K562 (cell line): ENCODE data around the gene COMMD4. TPM values are rescaled to one million over a fixed set of nuclear protein-coding genes. Genes with fewer than 3 reads are reported as not detected.

Experiments
- CBX5 ChIP-seq: IDR thresholded peaks from 2 replicates; pipeline ENCODE4 v1.6.1; 2014; ENCODE audit warnings: low read depth, borderline replicate concordance
- EGR1 ChIP-seq: fragments of 450-650 bp; conservative IDR thresholded peaks from 2 replicates; pipeline ENCODE4 v1.6.1; 2017; ENCODE audit warnings: mild to moderate bottlenecking
- FOXA1 ChIP-seq: fragments of 450-650 bp; IDR thresholded peaks from 2 replicates; pipeline ENCODE4 v1.6.1; 2016; ENCODE audit warnings: mild to moderate bottlenecking, borderline replicate concordance
- GATAD2A ChIP-seq: fragments of 450-650 bp; IDR thresholded peaks from 2 replicates; pipeline ENCODE4 v1.6.1; 2017
- IFI16 ChIP-seq: fragments of 250-450 bp; sonication (Bioruptor Pico); IDR thresholded peaks from 2 replicates; pipeline ENCODE4 v2.1.2; 2022; ENCODE audit warnings: mild to moderate bottlenecking, inconsistent platforms
- KAT2B ChIP-seq: IDR thresholded peaks from one replicate; pipeline ENCODE4 v1.6.1; 2012; ENCODE audit warnings: low read depth, mild to moderate bottlenecking, control low read depth, inconsistent platforms, low read length, moderate library complexity
- L3MBTL2 ChIP-seq: fragments of 450-650 bp; IDR thresholded peaks from 2 replicates; pipeline ENCODE4 v1.6.1; 2016; ENCODE audit warnings: mild to moderate bottlenecking, moderate library complexity
- MIER1 ChIP-seq: fragments of 450-650 bp; IDR thresholded peaks from 2 replicates; pipeline ENCODE4 v1.6.1; 2016; ENCODE audit warnings: antibody characterized with exemption, mild to moderate bottlenecking, low read depth
- POLR2B ChIP-seq: fragments of 450-650 bp; IDR thresholded peaks from 2 replicates; pipeline ENCODE4 v1.6.1; 2018; ENCODE audit warnings: low read depth; ENCODE audit not compliant: partially characterized antibody
- PRDM10 ChIP-seq: fragments of 450-650 bp; IDR thresholded peaks from 2 replicates; pipeline ENCODE4 v1.6.1; 2018; ENCODE audit not compliant: partially characterized antibody
- THAP12 ChIP-seq: fragments of 250-450 bp; sonication (Bioruptor Pico); IDR thresholded peaks from 2 replicates; pipeline ENCODE4 v1.9.0; 2021; ENCODE audit warnings: mild to moderate bottlenecking, inconsistent platforms
- U2AF1 ChIP-seq: fragments of 200-400 bp; formaldehyde crosslinking; optimal IDR thresholded peaks from 2 replicates; pipeline ENCODE3; 2017; ENCODE audit warnings: mild to moderate bottlenecking, low read depth, low read length, moderate library complexity
- XRCC4 ChIP-seq: IDR thresholded peaks from one replicate; pipeline ENCODE4 v1.6.1; 2011; ENCODE audit not compliant: insufficient read depth, insufficient read length; ENCODE audit errors: extremely low read depth
- ZFX ChIP-seq: sonication (generic); formaldehyde crosslinking; IDR thresholded peaks from 2 replicates; pipeline ENCODE4 v1.8.0; 2022; ENCODE audit warnings: mild to moderate bottlenecking, missing genetic modification reagents, moderate library complexity
- ZNF584 ChIP-seq: fragments of 200-800 bp; sonication (Bioruptor generic); IDR thresholded peaks from 2 replicates; pipeline ENCODE4 v1.6.1; 2016; ENCODE audit warnings: low read depth, mild to moderate bottlenecking, missing genetic modification characterization, missing compliant biosample characterization
- polyA plus RNA-seq, 8 experiments: library from polyadenylated mRNA; depleted of rRNA in 4 of 8; stranded (reverse) in 5 of 8; unstranded in 3 of 8; fragments of >200 nt; fragmentation: Nextera tagmentation in 2 of 8; fragmentation: Illumina TruSeq in 1 of 8; extraction: Ambion mirVana in 2 of 8; extraction: Trizol in 1 of 8; gene quantifications; 2 replicates each; pipeline versions ENCODE4 v1.2.1 to v1.2.3, GENCODE V29; 2011 to 2014; ENCODE audit warnings: inconsistent platforms in 1 of 8, missing spikeins in 1 of 8
- total RNA-seq, 7 experiments: library from RNA; depleted of rRNA in 6 of 7; stranded (reverse); fragments of >200 nt in 6 of 7; fragmentation: Illumina TruSeq in 2 of 7; extraction: Trizol in 2 of 7; gene quantifications; 2 replicates each; pipeline versions ENCODE4 v1.2.1 to v1.2.3, GENCODE V29; 2011 to 2021; ENCODE audit warnings: low replicate concordance in 1 of 7
- TF ChIP-seq, protein P1 (sequence below), 2 experiments: IDR thresholded peaks; 2 replicates each; pipeline ENCODE4 v1.6.1; 2011; ENCODE audit warnings: borderline replicate concordance in 1 of 2, control low read depth in 1 of 2, low read depth in 1 of 2, low read length in 1 of 2, mild to moderate bottlenecking in 1 of 2, mixed read lengths in 1 of 2, moderate library complexity in 1 of 2; ENCODE audit not compliant: insufficient read depth in 1 of 2, insufficient read length in 1 of 2, poor library complexity in 1 of 2, severe bottlenecking in 1 of 2; ENCODE audit errors: extremely low read depth in 1 of 2
- TF ChIP-seq, protein P2 (sequence below): sonication (generic); IDR thresholded peaks from 2 replicates; pipeline ENCODE4 v1.6.1; 2016
- TF ChIP-seq, protein P3 (sequence below): sonication (generic); formaldehyde crosslinking; IDR thresholded peaks from 2 replicates; pipeline ENCODE4 v1.8.0; 2022; ENCODE audit warnings: missing genetic modification reagents, mild to moderate bottlenecking, borderline replicate concordance
- TF ChIP-seq, protein P4 (sequence below): sonication (generic); formaldehyde crosslinking; IDR thresholded peaks from 2 replicates; pipeline ENCODE4 v1.8.0; 2022; ENCODE audit warnings: mild to moderate bottlenecking, missing genetic modification reagents

COMMD4 gene
- total and polyA plus RNA-seq, 9 of the 15 experiments (the other 6 are each of a cell fraction or from before 2014, with no cell fraction given) = 20.4 to 140 (median 63.9) TPM

- TF ChIP-seq, protein P1, sequence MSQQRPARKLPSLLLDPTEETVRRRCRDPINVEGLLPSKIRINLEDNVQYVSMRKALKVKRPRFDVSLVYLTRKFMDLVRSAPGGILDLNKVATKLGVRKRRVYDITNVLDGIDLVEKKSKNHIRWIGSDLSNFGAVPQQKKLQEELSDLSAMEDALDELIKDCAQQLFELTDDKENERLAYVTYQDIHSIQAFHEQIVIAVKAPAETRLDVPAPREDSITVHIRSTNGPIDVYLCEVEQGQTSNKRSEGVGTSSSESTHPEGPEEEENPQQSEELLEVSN (IDR thresholded peaks at IDR 0.05; ENCODE audit: borderline replicate concordance in 1 of 2, extremely low read depth in 1 of 2, insufficient read depth in 1 of 2, insufficient read length in 1 of 2, low read depth in 1 of 2, low read length in 1 of 2, poor library complexity in 1 of 2, severe bottlenecking in 1 of 2) = peak in 1 of 2 experiments; percentile 21
- TF ChIP-seq GATAD2A = no peak
- no peak for TF ChIP-seq IFI16 (CRISPR knock-in tag)
- no peak for TF ChIP-seq FOXA1
- no peak for TF ChIP-seq EGR1
- no peak for TF ChIP-seq XRCC4
- no peak for TF ChIP-seq KAT2B
- TF ChIP-seq, protein P2, sequence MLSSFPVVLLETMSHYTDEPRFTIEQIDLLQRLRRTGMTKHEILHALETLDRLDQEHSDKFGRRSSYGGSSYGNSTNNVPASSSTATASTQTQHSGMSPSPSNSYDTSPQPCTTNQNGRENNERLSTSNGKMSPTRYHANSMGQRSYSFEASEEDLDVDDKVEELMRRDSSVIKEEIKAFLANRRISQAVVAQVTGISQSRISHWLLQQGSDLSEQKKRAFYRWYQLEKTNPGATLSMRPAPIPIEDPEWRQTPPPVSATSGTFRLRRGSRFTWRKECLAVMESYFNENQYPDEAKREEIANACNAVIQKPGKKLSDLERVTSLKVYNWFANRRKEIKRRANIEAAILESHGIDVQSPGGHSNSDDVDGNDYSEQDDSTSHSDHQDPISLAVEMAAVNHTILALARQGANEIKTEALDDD = no peak
- peak; percentile 71 for TF ChIP-seq L3MBTL2
- TF ChIP-seq POLR2B = no peak
- no peak for TF ChIP-seq THAP12
- no peak for TF ChIP-seq U2AF1
- TF ChIP-seq, protein P3, sequence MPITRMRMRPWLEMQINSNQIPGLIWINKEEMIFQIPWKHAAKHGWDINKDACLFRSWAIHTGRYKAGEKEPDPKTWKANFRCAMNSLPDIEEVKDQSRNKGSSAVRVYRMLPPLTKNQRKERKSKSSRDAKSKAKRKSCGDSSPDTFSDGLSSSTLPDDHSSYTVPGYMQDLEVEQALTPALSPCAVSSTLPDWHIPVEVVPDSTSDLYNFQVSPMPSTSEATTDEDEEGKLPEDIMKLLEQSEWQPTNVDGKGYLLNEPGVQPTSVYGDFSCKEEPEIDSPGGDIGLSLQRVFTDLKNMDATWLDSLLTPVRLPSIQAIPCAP (CRISPR knock-in tag) = 0 out of 2 replicates have a peak, but pooled peaks have one; percentile 47
- TF ChIP-seq ZNF584 = no peak
- TF ChIP-seq PRDM10 = no peak
- TF ChIP-seq MIER1 = no peak
- TF ChIP-seq ZFX = no peak
- TF ChIP-seq CBX5 = no peak
- TF ChIP-seq, protein P4, sequence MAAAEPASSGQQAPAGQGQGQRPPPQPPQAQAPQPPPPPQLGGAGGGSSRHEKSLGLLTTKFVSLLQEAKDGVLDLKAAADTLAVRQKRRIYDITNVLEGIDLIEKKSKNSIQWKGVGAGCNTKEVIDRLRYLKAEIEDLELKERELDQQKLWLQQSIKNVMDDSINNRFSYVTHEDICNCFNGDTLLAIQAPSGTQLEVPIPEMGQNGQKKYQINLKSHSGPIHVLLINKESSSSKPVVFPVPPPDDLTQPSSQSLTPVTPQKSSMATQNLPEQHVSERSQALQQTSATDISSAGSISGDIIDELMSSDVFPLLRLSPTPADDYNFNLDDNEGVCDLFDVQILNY (CRISPR knock-in tag) = no peak
Measured at GRCh38 chr15:75367406-75367912, 31.6 kb downstream of the COMMD4 start (continued).
